SK-N-SH (cell line): ENCODE results near the gene TOMM20. TPM values are rescaled to one million over a fixed set of nuclear protein-coding genes. Genes with fewer than 3 reads are reported as not detected.

Source experiments
- CTCF ChIA-PET: fragments of 300-600, 350-600 bp; formaldehyde crosslinking; extraction: SDS; loops from one replicate; lab custom pipeline; 2021; lab: Yijun Ruan, JAX
- POLR2A ChIA-PET: fragments of 350-600 bp; sonication (Branson Sonifier 250); formaldehyde crosslinking; extraction: SDS; loops from one replicate; lab custom pipeline; 2020; ENCODE audit warnings: antibody characterized with exemption, inconsistent platforms; lab: Yijun Ruan, JAX
- DNase-seq: peaks from one replicate; pipeline ENCODE4 v3.0.0; 2012
- H2AFZ ChIP-seq: fragments of 200-600 bp; sonication (generic); 2 replicates; pipeline ENCODE4 v1.8.1; 2016; ENCODE audit warnings: antibody characterized with exemption, mild to moderate bottlenecking, low read depth
- H3F3A ChIP-seq: fragments of 200-600 bp; sonication (generic); replicated peaks from 2 replicates; pipeline ENCODE3; 2016; ENCODE audit warnings: antibody characterized with exemption, mild to moderate bottlenecking; ENCODE audit not compliant: insufficient read depth
- H3K27ac ChIP-seq, 2 experiments: fragments of 200-500 bp in 1 of 2; fragments of 200-600 bp in 1 of 2; sonication (Bioruptor generic) in 1 of 2; sonication (generic), shearing (Covaris generic) in 1 of 2; 2 replicates each; pipeline versions ENCODE4 v1.5.1 to v1.6.1; 2014 to 2016; ENCODE audit warnings: low read depth in 2 of 2, inconsistent platforms in 1 of 2, low read length in 1 of 2, mild to moderate bottlenecking in 1 of 2, mixed read lengths in 1 of 2
- H3K27me3 ChIP-seq: fragments of 200-600 bp; sonication (generic), shearing (Covaris generic); 2 replicates; pipeline ENCODE4 v1.6.1; 2016; ENCODE audit warnings: mixed run types; ENCODE audit not compliant: insufficient read depth
- H3K36me3 ChIP-seq, 2 experiments: fragments of 200-500 bp in 1 of 2; fragments of 200-600 bp in 1 of 2; sonication (Bioruptor generic) in 1 of 2; sonication (generic) in 1 of 2; replicated peaks in 1 of 2; 2 replicates each; pipeline versions ENCODE3 to v1.5.1; 2014 to 2016; ENCODE audit warnings: low read length in 1 of 2, mild to moderate bottlenecking in 1 of 2; ENCODE audit not compliant: insufficient read depth in 2 of 2, control insufficient read depth in 1 of 2
- H3K4me1 ChIP-seq, 2 experiments: fragments of 200-500 bp in 1 of 2; fragments of 200-600 bp in 1 of 2; sonication (Bioruptor generic) in 1 of 2; sonication (generic), shearing (Covaris generic) in 1 of 2; 2 replicates each; pipeline versions ENCODE4 v1.5.1 to v1.6.1; 2014 to 2016; ENCODE audit warnings: low read depth in 1 of 2, low read length in 1 of 2, mixed run types in 1 of 2; ENCODE audit not compliant: insufficient read depth in 2 of 2, control insufficient read depth in 1 of 2
- H3K4me2 ChIP-seq: fragments of 200-600 bp; sonication (generic), shearing (Covaris generic); 2 replicates; pipeline ENCODE4 v1.6.1; 2017; ENCODE audit warnings: mixed run types
- H3K4me3 ChIP-seq, 2 experiments: fragments of 200-500 bp in 1 of 2; fragments of 200-600 bp in 1 of 2; sonication (Bioruptor generic) in 1 of 2; sonication (generic), shearing (Covaris generic) in 1 of 2; 2 replicates each; pipeline versions ENCODE4 v1.5.1 to v1.8.1; 2014 to 2016; ENCODE audit warnings: low read depth in 2 of 2, inconsistent platforms in 1 of 2, low read length in 1 of 2, mild to moderate bottlenecking in 1 of 2, mixed read lengths in 1 of 2, moderate library complexity in 1 of 2
- H3K79me2 ChIP-seq: fragments of 200-600 bp; sonication (generic); 2 replicates; pipeline ENCODE4 v1.8.1; 2017; ENCODE audit warnings: mild to moderate bottlenecking; ENCODE audit not compliant: insufficient read depth
- H3K9ac ChIP-seq: fragments of 200-600 bp; sonication (generic); 2 replicates; pipeline ENCODE4 v1.6.1; 2017; ENCODE audit warnings: mixed run types
- H3K9me2 ChIP-seq: fragments of 200-600 bp; sonication (generic); 2 replicates; pipeline ENCODE4 v1.6.1; 2017; ENCODE audit warnings: mixed run types
- H3K9me3 ChIP-seq: fragments of 200-600 bp; sonication (generic); 2 replicates; pipeline ENCODE4 v1.6.1; 2017; ENCODE audit warnings: mixed run types, mild to moderate bottlenecking, moderate library complexity
- H4K20me1 ChIP-seq: fragments of 200-600 bp; sonication (generic); 2 replicates; pipeline ENCODE4 v1.6.1; 2017; ENCODE audit warnings: mild to moderate bottlenecking, mixed run types; ENCODE audit not compliant: insufficient read depth
- CHD2 ChIP-seq: fragments of 150-350 bp; IDR thresholded peaks from 2 replicates; pipeline ENCODE4 v1.6.1; 2018; ENCODE audit warnings: low read length; ENCODE audit not compliant: partially characterized antibody
- ELF1 ChIP-seq: IDR thresholded peaks from 2 replicates; pipeline ENCODE4 v1.4.0; 2012
- GATA2 ChIP-seq: sonication (generic); formaldehyde crosslinking; IDR thresholded peaks from 2 replicates; pipeline ENCODE4 v1.5.0; 2020; ENCODE audit warnings: mild to moderate bottlenecking, missing genetic modification reagents
- POLR2AphosphoS5 ChIP-seq: IDR thresholded peaks from 2 replicates; pipeline ENCODE4 v1.6.1; 2012; ENCODE audit warnings: low read depth, low read length
- RAD21 ChIP-seq: IDR thresholded peaks from 2 replicates; pipeline ENCODE4 v1.6.1; 2012; ENCODE audit warnings: mild to moderate bottlenecking, low read length
- RFX5 ChIP-seq: IDR thresholded peaks from 2 replicates; pipeline ENCODE4 v1.6.1; 2012; ENCODE audit warnings: mild to moderate bottlenecking, improper control_type of control experiment, low read length
- TEAD4 ChIP-seq: IDR thresholded peaks from 2 replicates; pipeline ENCODE4 v1.4.0; 2012; ENCODE audit warnings: mild to moderate bottlenecking, borderline replicate concordance; ENCODE audit not compliant: insufficient read depth
- USF2 ChIP-seq: fragments of 150-350 bp; IDR thresholded peaks from 2 replicates; pipeline ENCODE4 v1.6.1; 2017; ENCODE audit warnings: antibody characterized with exemption, low read length, low read depth, borderline replicate concordance
- YY1 ChIP-seq: IDR thresholded peaks from 2 replicates; pipeline ENCODE4 v1.4.0; 2012; ENCODE audit warnings: low read depth, mild to moderate bottlenecking
- WGBS: methylation state at CpG from one replicate; pipeline ENCODE4 v1.1.6; 2017; ENCODE audit warnings: low lambda C conversion rate; 5-methylcytosine and 5-hydroxymethylcytosine counted together
- polyA plus RNA-seq, 3 experiments: library from polyadenylated mRNA; depleted of rRNA; stranded (reverse); fragments of >200 nt; gene quantifications; 2 replicates each; pipeline ENCODE4 v1.2.3, GENCODE V29; 2012
- TF ChIP-seq, protein P1 (sequence below): IDR thresholded peaks from 2 replicates; pipeline ENCODE4 v1.4.0; 2012; ENCODE audit warnings: low read depth

TOMM20 gene
- polyA plus RNA-seq, 1 of the 3 experiments (the other 2 are of a cell fraction): 86.2 TPM

GRCh38 chr1:235078480-235079381, 49.9 kb downstream of the TOMM20 start:
- Histone ChIP-seq H3K36me3 (no peaks in the 10 kb centered on the region), H4K20me1 (no peaks in the 10 kb centered on the region), H3K9ac (no peak overlapping the region), H3K9me3 (no peaks in the 10 kb centered on the region), H2AFZ (no peak overlapping the region), H3F3A (peaks cover 51% of the 10 kb centered on the region), H3K4me2 (no peak overlapping the region; the same call in 1 of the 2 replicates), H3K79me2 (no peaks in the 10 kb centered on the region), H3K4me3 (no peak overlapping the region), H3K27ac (peak overlapping the region in 1 of 2 experiments; percentile 0; a peak in 1 of 4 replicates), H3K4me1 (peaks cover 34 to 40% of the 10 kb centered on the region in 2 experiments; a peak in 3 of 4 replicates), H3K27me3 (no peaks in the 10 kb centered on the region), H3K9me2 (no peaks in the 10 kb centered on the region)
- 81% methylated on average over 9 of the region's 9 CpGs for WGBS
- ChIA-PET CTCF (interaction anchor here (0.5 to 1.5 kb wide), 6 partner anchors 14 to 592 kb away, joined by 3 to 4 read pairs (median 3); no protein-coding TSS in a partner anchor), POLR2A (no interaction called here)
- TF ChIP-seq, protein P1, sequence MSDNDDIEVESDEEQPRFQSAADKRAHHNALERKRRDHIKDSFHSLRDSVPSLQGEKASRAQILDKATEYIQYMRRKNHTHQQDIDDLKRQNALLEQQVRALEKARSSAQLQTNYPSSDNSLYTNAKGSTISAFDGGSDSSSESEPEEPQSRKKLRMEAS: no peak
- peak; percentile 41 for TF ChIP-seq RAD21
- DNase-seq: no peak

DNA sequence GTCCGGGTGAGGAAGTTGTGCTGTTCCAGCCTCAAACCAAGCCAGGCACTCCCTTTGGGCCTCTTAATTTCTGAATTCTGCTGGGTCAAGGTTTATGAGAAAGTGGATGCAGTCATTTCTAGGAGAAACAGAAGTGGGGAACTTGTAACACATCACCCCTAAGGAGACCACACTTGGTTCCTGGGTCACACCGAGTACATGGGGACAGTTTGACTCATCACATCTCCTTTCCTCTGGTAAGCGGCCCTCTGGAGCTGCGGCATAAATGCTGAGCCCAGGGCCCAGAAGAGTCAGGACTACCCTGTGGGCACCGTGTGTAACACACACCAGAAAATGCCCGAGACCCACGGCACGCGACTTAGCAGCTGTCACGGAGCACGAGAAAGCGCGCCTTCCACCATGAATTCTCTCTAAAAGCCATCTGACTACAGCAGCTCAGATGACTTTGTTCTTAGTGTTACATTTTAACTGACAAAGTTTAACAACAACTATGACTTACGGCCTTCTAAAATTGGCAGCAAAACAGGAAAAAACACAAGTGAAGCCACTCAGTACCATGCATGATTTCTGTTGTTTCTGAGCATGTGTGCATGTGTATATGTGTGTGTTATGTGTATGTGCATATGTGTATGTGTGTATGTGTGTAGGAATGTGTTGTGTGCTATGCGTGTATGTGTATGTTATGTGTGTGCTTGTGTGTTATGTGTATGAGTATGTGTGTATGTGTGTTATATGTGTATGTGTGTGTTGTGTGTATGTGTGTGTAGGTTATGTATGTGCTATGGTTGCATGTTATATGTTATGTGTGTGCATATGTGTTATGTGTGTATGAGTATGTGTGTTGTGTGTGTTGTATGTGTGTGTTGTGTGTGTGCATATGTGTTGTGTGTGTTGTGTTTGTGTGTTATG, 50.8 kb downstream of the TOMM20 start:
- ChIA-PET CTCF (interaction anchor here (1.1 kb wide), 1 partner anchor 578 kb away, joined by 4 read pairs; no protein-coding TSS in a partner anchor), POLR2A (no interaction called here)
- H3K4me3 ChIP-seq: no peak overlapping the region
- no peaks in the 10 kb centered on the region for H3K9me3 ChIP-seq
- no peaks in the 10 kb centered on the region for H3K27me3 ChIP-seq
- no peaks in the 10 kb centered on the region for H4K20me1 ChIP-seq
- 88% methylated on average over 13 of the region's 15 CpGs for whole genome bisulfite sequencing
- H3K36me3 ChIP-seq: no peaks in the 10 kb centered on the region
- peaks cover 28 to 32% of the 10 kb centered on the region in 2 experiments; a peak in 3 of 4 replicates for H3K4me1 ChIP-seq
- no peak for TF ChIP-seq RAD21
- H3K79me2 ChIP-seq: no peaks in the 10 kb centered on the region
- no peak overlapping the region for H2AFZ ChIP-seq
- H3F3A ChIP-seq: peaks cover 43% of the 10 kb centered on the region
- DNase-seq: no peak
- H3K9me2 ChIP-seq: no peaks in the 10 kb centered on the region
- H3K9ac ChIP-seq: no peak overlapping the region
- H3K27ac ChIP-seq: peak overlapping the region in 1 of 2 experiments; percentile 95; a peak in 1 of 4 replicates
- H3K4me2 ChIP-seq: no peak overlapping the region

DNA sequence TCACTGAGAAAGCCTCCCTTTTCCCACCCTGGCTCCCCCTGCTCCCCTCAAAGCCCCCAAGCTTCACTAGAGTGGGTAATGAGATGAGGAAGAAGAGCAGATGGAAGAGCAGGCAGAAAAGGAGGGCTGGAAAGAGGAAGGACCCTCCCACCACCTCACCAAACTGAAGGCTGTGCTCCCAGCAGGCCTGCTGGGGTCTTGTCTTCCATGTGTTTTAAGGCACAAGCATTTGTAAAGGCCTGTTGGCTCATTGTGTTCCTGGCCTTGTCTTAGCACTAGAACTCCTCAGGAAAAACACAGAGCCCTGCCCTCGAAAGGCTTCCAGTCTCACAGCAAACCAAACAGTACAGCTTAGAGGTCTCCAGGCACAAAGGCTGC, 51.5 kb downstream of the TOMM20 start:
- WGBS: 100% methylated on average over 1 of the region's 1 CpG
- Histone ChIP-seq H4K20me1 (no peaks in the 10 kb centered on the region), H3K79me2 (no peaks in the 10 kb centered on the region), H3K4me1 (peaks cover 28 to 29% of the 10 kb centered on the region in 2 experiments; a peak in 3 of 4 replicates), H3K27me3 (no peaks in the 10 kb centered on the region), H3K9ac (no peak overlapping the region), H3K9me2 (no peaks in the 10 kb centered on the region), H3K4me2 (no peak overlapping the region), H3K4me3 (no peak overlapping the region)
- no peak for TF ChIP-seq YY1
- TF ChIP-seq CHD2: no peak
- no peak for TF ChIP-seq RFX5
- TF ChIP-seq GATA2 (CRISPR knock-in tag): no peak
- TF ChIP-seq USF2: no peak
- no peak for TF ChIP-seq ELF1
- TF ChIP-seq POLR2AphosphoS5: no peak
- no peak for TF ChIP-seq TEAD4
- TF ChIP-seq, all 33 proteins: peak for 0
- ChIA-PET POLR2A (no interaction called here), CTCF (interaction anchor here (1.1 kb wide), 1 partner anchor 578 kb away, joined by 4 read pairs; no protein-coding TSS in a partner anchor)
- Histone ChIP-seq H3F3A (peaks cover 41% of the 10 kb centered on the region), H3K9me3 (no peaks in the 10 kb centered on the region), H3K36me3 (no peaks in the 10 kb centered on the region), H2AFZ (no peak overlapping the region), H3K27ac (peak overlapping the region in 1 of 2 experiments; percentile 95; a peak in 1 of 4 replicates)
- DNase-seq: no peak
